ENCODE results near the gene CD44.

DNA sequence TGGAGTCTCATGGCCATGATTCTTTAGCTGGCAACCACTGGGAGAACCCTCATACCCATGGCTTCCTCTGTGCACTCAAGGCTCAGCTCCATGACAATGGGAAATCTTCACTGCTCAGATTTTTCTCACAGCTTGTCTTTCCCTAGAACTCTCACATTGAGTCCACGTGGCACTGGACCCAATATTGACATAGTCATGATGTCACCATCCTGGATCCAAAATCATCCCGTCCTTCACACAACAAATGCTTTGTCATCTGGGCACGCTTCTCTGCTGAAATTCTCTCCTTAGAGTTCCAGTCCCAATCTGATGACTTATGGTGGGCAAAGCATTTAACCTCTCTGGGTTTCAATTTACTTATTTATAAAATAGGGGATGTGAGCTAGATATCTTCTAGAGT lies 37.7 kb upstream of the CD44 start:
- TF ChIP-seq EP300 (IDR thresholded peaks at IDR 0.05; ENCODE audit: borderline replicate concordance) = no peak
- TF ChIP-seq, protein P1, sequence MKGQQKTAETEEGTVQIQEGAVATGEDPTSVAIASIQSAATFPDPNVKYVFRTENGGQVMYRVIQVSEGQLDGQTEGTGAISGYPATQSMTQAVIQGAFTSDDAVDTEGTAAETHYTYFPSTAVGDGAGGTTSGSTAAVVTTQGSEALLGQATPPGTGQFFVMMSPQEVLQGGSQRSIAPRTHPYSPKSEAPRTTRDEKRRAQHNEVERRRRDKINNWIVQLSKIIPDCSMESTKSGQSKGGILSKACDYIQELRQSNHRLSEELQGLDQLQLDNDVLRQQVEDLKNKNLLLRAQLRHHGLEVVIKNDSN (IDR thresholded peaks at IDR 0.05) = no peak
- no peak for TF ChIP-seq RAD21 (IDR thresholded peaks at IDR 0.05; ENCODE audit: low read depth)
- TF ChIP-seq, protein P2, sequence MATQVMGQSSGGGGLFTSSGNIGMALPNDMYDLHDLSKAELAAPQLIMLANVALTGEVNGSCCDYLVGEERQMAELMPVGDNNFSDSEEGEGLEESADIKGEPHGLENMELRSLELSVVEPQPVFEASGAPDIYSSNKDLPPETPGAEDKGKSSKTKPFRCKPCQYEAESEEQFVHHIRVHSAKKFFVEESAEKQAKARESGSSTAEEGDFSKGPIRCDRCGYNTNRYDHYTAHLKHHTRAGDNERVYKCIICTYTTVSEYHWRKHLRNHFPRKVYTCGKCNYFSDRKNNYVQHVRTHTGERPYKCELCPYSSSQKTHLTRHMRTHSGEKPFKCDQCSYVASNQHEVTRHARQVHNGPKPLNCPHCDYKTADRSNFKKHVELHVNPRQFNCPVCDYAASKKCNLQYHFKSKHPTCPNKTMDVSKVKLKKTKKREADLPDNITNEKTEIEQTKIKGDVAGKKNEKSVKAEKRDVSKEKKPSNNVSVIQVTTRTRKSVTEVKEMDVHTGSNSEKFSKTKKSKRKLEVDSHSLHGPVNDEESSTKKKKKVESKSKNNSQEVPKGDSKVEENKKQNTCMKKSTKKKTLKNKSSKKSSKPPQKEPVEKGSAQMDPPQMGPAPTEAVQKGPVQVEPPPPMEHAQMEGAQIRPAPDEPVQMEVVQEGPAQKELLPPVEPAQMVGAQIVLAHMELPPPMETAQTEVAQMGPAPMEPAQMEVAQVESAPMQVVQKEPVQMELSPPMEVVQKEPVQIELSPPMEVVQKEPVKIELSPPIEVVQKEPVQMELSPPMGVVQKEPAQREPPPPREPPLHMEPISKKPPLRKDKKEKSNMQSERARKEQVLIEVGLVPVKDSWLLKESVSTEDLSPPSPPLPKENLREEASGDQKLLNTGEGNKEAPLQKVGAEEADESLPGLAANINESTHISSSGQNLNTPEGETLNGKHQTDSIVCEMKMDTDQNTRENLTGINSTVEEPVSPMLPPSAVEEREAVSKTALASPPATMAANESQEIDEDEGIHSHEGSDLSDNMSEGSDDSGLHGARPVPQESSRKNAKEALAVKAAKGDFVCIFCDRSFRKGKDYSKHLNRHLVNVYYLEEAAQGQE (IDR thresholded peaks at IDR 0.05; ENCODE audit: low read depth) = no peak
- TF ChIP-seq, protein P3, sequence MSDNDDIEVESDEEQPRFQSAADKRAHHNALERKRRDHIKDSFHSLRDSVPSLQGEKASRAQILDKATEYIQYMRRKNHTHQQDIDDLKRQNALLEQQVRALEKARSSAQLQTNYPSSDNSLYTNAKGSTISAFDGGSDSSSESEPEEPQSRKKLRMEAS (IDR thresholded peaks at IDR 0.05) = no peak
- TF ChIP-seq TAF1 (IDR thresholded peaks at IDR 0.05; ENCODE audit: low read depth) = no peak
- TF ChIP-seq YY1 (IDR thresholded peaks at IDR 0.05; ENCODE audit: low read depth) = no peak

Data from Ishikawa (cell line).